NCI-H226 (cell line): ENCODE data around the gene SUPT5H.
A peak's percentile ranks its signal among the peaks of the same experiment; 100 is the strongest.
"Not testable (repeated sequence)": the region's sequence is repeated elsewhere in the genome, so short reads cannot be mapped to it uniquely, and the experiment has no call there.

Experiments
- DNase-seq: peaks from one replicate; pipeline ENCODE4 v3.0.0-alpha.2; 2015

SUPT5H gene

GRCh38 chr19:39469036-39469435 is 23.7 kb downstream of the SUPT5H start:
- DNase-seq = no peak

- DNase-seq = no peak
Observed at GRCh38 chr19:39469567-39469966, 24.2 kb downstream of the SUPT5H start.

GRCh38 chr19:39470724-39471339 is 25.4 kb downstream of the SUPT5H start:
- DNase-seq = peak; percentile 43

GRCh38 chr19:39471756-39472536 is 26.6 kb downstream of the SUPT5H start:
- DNase-seq = no peak

GRCh38 chr19:39472746-39473442 is 27.5 kb downstream of the SUPT5H start:
- DNase-seq = no peak

- no peak for DNase-seq
Observed at GRCh38 chr19:39473443-39473960, 28.1 kb downstream of the SUPT5H start.

- DNase-seq = no peak
Observed at GRCh38 chr19:39474139-39474620, 28.8 kb downstream of the SUPT5H start.

- DNase-seq = no peak
Observed at GRCh38 chr19:39475748-39476147, 30.4 kb downstream of the SUPT5H start.

GRCh38 chr19:39479319-39479801 is 34.0 kb downstream of the SUPT5H start:
- DNase-seq = not testable (repeated sequence)

GRCh38 chr19:39479916-39480315 is 34.5 kb downstream of the SUPT5H start:
- DNase-seq = no peak

- peak; percentile 90 for DNase-seq
Observed at GRCh38 chr19:39480337-39481228, 35.2 kb downstream of the SUPT5H start, which contains the start of gene TIMM50. Gene TIMM50 (plus strand): TSS chr19:39480838. CDS start chr19:39480854, 16 bp downstream.

- no peak for DNase-seq
Observed at GRCh38 chr19:39481229-39481545, 35.8 kb downstream of the SUPT5H start.

- DNase-seq = no peak
Observed at GRCh38 chr19:39481676-39482075, 36.3 kb downstream of the SUPT5H start.

- no peak for DNase-seq
Observed at GRCh38 chr19:39483141-39483540, 37.8 kb downstream of the SUPT5H start.

GRCh38 chr19:39489756-39490155 is 44.4 kb downstream of the SUPT5H start:
- DNase-seq = no peak

- DNase-seq = no peak
Observed at GRCh38 chr19:39492225-39492624, 46.8 kb downstream of the SUPT5H start.

- DNase-seq = no peak
Observed at GRCh38 chr19:39492788-39493187, 47.4 kb downstream of the SUPT5H start.

GRCh38 chr19:39494661-39495060 is 49.3 kb downstream of the SUPT5H start:
- DNase-seq = no peak

- no peak for DNase-seq
Observed at GRCh38 chr19:39496063-39496462, 50.7 kb downstream of the SUPT5H start.

- DNase-seq = no peak
Observed at GRCh38 chr19:39497701-39497995, 52.3 kb downstream of the SUPT5H start.

- no peak for DNase-seq
Observed at GRCh38 chr19:39497996-39498797, 52.8 kb downstream of the SUPT5H start.
